ENCODE measurements around the gene PKDCC.

The PKDCC gene

DNA sequence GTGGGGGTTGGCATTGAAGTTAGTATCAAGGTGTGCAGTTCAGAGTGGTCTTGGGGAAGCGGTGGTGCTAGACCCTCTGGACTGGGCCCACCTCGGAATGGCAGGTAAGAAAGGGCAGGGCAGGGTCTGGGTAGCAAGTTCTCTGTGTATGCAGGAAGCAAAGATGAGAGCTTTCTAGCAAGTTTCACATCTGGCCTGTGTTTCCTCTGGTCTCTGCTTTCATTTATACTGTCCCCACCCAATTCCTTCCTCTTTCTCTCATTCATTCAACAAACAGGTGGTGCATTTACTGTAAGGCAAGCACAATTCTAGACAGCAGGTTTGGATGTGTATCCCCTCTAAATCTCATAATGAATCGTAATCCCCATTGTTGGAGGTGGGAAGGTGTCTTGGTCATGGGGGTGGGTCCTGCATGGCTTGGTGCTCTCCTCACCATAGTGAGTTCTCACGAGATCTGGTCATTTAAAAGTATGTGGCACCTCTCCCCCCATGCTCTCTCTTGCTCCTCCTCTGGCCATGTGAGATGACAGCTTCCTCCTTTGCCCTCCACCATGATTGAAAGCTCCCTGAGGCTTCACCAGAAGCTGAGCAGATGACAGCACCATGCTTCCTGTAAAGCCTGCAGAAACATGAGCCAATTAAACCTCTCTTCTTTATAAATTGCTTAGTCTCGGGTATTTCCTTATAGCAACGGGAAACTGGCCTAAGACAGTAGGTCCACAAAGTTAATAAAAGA lies 51.8 kb downstream of the PKDCC start:
- Mint-ChIP-seq H3K36me3 (ENCODE audit: low read depth) (no peaks in the 10 kb centered on the region), H3K4me1 (peaks cover 73% of the 10 kb centered on the region), H3K27me3 (ENCODE audit: low read depth) (no peaks in the 10 kb centered on the region), H3K27ac (peak overlapping the region; percentile 73 to 84 (median 84)), H3K9me3 (no peaks in the 10 kb centered on the region), H3K4me3 (peak overlapping the region in 1 of 3 experiments; percentile 21)
- TF ChIP-seq, protein P1, sequence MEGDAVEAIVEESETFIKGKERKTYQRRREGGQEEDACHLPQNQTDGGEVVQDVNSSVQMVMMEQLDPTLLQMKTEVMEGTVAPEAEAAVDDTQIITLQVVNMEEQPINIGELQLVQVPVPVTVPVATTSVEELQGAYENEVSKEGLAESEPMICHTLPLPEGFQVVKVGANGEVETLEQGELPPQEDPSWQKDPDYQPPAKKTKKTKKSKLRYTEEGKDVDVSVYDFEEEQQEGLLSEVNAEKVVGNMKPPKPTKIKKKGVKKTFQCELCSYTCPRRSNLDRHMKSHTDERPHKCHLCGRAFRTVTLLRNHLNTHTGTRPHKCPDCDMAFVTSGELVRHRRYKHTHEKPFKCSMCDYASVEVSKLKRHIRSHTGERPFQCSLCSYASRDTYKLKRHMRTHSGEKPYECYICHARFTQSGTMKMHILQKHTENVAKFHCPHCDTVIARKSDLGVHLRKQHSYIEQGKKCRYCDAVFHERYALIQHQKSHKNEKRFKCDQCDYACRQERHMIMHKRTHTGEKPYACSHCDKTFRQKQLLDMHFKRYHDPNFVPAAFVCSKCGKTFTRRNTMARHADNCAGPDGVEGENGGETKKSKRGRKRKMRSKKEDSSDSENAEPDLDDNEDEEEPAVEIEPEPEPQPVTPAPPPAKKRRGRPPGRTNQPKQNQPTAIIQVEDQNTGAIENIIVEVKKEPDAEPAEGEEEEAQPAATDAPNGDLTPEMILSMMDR (IDR thresholded peaks at IDR 0.05; ENCODE audit: unreplicated experiment in 3 of 3): no peak

DNA sequence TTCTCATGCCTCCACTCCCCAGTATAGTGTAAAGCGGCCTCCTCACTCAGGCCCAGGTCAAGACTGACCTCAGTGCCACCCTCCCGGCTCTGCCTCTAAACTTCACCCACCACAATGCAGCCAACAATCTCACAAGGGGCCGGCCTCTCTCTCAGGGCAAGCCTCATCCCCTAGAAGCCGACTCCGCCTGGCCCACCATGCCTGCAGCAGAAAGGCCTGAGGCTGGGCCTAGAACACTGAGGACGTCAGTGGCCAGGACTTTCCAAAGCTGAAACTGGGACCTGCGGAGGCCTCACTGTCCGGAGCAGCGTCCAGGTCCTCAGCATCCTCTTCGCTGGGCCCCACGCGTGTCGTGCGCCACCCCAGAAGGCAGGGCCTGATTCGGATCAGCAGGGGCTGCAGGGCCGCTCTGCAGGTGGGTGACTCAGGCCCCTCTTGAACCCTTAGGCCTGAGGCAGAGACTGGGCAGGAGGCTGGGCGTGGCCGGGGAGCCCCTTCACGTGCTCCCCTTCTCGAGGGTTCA lies 52.9 kb downstream of the PKDCC start:
- no peaks in the 10 kb centered on the region for H3K27me3 Mint-ChIP-seq (ENCODE audit: low read depth)
- H3K4me3 Mint-ChIP-seq: peak overlapping the region in 2 of 3 experiments; percentile 6 to 24
- TF ChIP-seq, protein P1 (IDR thresholded peaks at IDR 0.05; ENCODE audit: unreplicated experiment in 3 of 3): no peak
- H3K4me1 Mint-ChIP-seq: peaks cover 72% of the 10 kb centered on the region
- no peaks in the 10 kb centered on the region for H3K36me3 Mint-ChIP-seq (ENCODE audit: low read depth)
- H3K9me3 Mint-ChIP-seq: no peaks in the 10 kb centered on the region
- peak overlapping the region; percentile 73 to 84 (median 84) for H3K27ac Mint-ChIP-seq

DNA sequence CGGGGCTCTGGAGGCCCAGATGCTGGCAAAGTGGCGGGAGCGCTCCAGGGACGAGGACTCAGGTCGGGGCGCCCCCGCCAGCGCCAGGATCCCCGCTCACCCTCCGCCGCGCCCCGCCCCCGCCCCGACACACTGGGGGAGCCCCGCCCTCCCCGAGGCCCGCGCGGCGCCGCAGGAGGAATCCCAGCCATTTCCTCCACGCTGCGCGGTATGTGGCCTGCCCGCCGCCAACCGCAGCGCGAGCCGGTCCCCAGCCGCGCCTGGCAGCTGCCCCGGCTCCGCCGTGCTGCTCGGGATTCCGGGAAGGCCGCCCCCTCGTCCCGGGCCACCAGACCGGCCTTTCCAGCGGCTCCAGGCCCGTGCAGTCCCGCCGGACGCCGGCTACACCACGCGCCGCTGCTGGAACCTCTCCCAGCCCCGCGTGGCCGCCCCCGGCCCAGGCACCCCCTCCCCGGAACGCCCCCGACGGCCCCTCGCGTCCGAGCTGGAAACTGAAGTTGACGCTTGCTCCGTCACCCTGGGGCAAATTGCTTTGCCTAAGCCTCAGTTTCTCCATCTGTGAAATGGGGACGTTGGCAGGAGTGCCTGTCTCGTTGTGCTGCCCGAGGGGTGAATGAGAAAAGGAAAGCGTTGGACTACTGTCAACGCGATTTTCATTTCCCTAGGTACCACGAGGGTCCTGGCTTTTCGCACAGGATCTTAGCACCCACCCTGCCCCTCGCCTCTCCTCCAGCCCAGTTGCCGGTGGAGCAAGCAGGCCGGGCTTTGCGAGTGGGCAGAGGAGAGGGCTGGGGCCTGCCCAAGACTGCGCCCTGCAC lies 53.6 kb downstream of the PKDCC start:
- Mint-ChIP-seq H3K27ac (peak overlapping the region in 2 of 3 experiments; percentile 91 to 99), H3K4me3 (peak overlapping the region; percentile 57 to 69 (median 64))

GRCh38 chr2:42102024-42102590 lies 54.3 kb downstream of the PKDCC start:
- H3K4me1 Mint-ChIP-seq: peaks cover 65% of the 10 kb centered on the region
- peak overlapping the region in 2 of 3 experiments; percentile 91 to 99 for H3K27ac Mint-ChIP-seq
- peak overlapping the region; percentile 57 to 69 (median 64) for H3K4me3 Mint-ChIP-seq
- TF ChIP-seq, protein P1 (IDR thresholded peaks at IDR 0.05; ENCODE audit: unreplicated experiment in 3 of 3): no peak
- H3K36me3 Mint-ChIP-seq (ENCODE audit: low read depth): no peaks in the 10 kb centered on the region
- H3K9me3 Mint-ChIP-seq: no peaks in the 10 kb centered on the region
- H3K27me3 Mint-ChIP-seq (ENCODE audit: low read depth): no peaks in the 10 kb centered on the region

More for the DNA sequence above, 53.6 kb downstream of the PKDCC start:
- Mint-ChIP-seq H3K27me3 (ENCODE audit: low read depth) (no peaks in the 10 kb centered on the region), H3K4me1 (peaks cover 67% of the 10 kb centered on the region), H3K9me3 (no peaks in the 10 kb centered on the region), H3K36me3 (ENCODE audit: low read depth) (no peaks in the 10 kb centered on the region)
- TF ChIP-seq, protein P1 (IDR thresholded peaks at IDR 0.05; ENCODE audit: unreplicated experiment in 3 of 3): no peak

DNA sequence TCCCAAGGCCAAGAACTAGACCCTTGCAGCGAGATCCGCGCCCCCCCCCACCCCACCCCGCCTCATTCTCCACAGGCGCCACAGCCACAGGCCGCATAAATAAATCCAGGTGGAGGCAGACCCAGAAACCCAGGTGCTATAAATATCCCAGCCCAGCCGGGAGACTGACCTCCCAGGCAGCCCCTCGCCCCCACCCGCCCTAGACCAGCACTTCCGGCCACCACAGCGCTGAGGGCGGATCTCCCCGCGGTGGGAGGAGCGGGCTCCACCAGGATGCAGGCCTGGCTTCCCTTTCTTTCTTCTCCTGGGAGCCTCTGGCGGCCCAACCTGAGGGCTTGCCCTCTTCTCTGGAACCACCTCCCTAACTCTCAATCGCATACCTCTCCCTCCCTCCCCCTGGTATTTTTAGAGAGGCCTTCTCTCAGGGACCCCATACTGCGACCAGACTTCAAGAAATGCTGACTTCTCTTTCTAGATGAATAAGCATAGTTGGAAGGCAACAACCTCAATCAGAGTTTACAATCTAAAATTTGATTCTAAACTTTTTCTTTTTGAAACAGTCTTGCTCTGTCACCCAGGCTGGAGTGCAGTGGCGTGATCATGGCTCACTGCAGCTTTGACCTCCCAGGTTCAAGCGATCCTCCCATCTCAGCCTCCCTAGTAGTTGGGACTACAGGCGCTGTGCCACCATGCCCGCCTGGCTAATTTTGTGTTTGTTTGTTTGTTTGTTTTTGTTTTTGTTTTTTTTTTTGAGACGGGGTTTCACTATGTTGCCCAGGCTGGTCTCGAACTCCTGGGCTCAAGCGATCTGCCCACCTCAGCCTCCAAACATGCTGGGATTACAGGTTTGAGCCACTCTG lies 55.0 kb downstream of the PKDCC start:
- Mint-ChIP-seq H3K27me3 (ENCODE audit: low read depth) (no peaks in the 10 kb centered on the region), H3K36me3 (ENCODE audit: low read depth) (no peaks in the 10 kb centered on the region), H3K4me3 (peak overlapping the region; percentile 57 to 69 (median 64)), H3K4me1 (peaks cover 58% of the 10 kb centered on the region), H3K9me3 (no peaks in the 10 kb centered on the region), H3K27ac (peak overlapping the region in 2 of 3 experiments; percentile 91 to 99)
- TF ChIP-seq, protein P1 (IDR thresholded peaks at IDR 0.05; ENCODE audit: unreplicated experiment in 3 of 3): no peak
